AG09309 (cell line): ENCODE measurements around the gene PLD3.
"Not testable (repeated sequence)": the region's sequence is repeated elsewhere in the genome, so short reads cannot be mapped to it uniquely, and the experiment has no call there.

Source experiments
- DNase-seq: peaks from one replicate; pipeline ENCODE4 v3.0.0-alpha.2; 2010; ENCODE audit warnings: low read depth
- H3K4me3 ChIP-seq: 2 replicates; pipeline ENCODE4 v1.5.1; 2011; ENCODE audit warnings: mild to moderate bottlenecking, low read depth, low read length, moderate library complexity; ENCODE audit not compliant: control insufficient read depth
- TF ChIP-seq, protein P1 (sequence below): IDR thresholded peaks from 2 replicates; pipeline ENCODE4 v1.5.1; 2011; ENCODE audit warnings: mild to moderate bottlenecking, low read depth, low read length, inconsistent platforms; ENCODE audit not compliant: insufficient read depth, control insufficient read depth; ENCODE audit errors: missing control alignments

Gene PLD3

DNA sequence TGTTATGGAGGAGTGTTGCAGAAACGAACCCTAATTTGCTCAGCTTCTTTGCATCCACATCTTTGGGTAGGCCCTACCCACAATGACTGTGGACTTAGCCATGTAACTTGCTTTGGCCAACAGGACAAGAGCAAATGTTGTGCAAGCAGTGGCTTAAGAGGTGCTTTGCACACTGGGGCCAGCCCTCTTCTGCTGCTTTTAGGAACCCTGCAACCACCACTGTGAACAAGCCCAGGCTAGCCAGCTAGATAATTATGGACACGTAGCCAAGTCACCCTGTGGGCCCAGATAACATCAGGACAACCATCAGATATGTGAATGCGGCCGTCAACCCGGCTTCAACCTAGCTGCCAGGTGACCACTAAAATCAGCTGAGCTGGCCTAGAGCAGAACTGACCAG lies 17.4 kb upstream of the PLD3 start:
- TF ChIP-seq, protein P1, sequence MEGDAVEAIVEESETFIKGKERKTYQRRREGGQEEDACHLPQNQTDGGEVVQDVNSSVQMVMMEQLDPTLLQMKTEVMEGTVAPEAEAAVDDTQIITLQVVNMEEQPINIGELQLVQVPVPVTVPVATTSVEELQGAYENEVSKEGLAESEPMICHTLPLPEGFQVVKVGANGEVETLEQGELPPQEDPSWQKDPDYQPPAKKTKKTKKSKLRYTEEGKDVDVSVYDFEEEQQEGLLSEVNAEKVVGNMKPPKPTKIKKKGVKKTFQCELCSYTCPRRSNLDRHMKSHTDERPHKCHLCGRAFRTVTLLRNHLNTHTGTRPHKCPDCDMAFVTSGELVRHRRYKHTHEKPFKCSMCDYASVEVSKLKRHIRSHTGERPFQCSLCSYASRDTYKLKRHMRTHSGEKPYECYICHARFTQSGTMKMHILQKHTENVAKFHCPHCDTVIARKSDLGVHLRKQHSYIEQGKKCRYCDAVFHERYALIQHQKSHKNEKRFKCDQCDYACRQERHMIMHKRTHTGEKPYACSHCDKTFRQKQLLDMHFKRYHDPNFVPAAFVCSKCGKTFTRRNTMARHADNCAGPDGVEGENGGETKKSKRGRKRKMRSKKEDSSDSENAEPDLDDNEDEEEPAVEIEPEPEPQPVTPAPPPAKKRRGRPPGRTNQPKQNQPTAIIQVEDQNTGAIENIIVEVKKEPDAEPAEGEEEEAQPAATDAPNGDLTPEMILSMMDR: no peak
- no peak for DNase-seq
- no peak overlapping the region for H3K4me3 ChIP-seq

DNA sequence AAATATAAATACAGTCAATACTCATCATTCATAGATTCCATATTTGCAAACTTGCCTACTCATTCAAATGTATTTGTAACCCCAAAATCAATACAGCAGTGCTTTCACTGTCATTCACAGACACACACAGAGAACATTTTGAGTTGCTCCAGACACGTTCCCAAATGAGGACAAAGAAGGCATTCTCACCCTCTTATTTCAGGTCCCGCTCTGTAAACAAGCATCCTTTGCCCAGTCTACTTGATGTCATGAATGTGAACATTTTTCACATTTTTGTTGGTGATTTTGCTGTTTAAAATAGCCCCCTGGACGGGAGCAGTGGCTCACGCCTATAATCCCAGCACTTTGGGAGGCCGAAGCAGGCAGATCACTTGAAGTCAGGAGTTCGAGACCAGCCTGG lies 15.8 kb upstream of the PLD3 start:
- H3K4me3 ChIP-seq: no peak overlapping the region
- no peak for DNase-seq
- TF ChIP-seq, protein P1: no peak

DNA sequence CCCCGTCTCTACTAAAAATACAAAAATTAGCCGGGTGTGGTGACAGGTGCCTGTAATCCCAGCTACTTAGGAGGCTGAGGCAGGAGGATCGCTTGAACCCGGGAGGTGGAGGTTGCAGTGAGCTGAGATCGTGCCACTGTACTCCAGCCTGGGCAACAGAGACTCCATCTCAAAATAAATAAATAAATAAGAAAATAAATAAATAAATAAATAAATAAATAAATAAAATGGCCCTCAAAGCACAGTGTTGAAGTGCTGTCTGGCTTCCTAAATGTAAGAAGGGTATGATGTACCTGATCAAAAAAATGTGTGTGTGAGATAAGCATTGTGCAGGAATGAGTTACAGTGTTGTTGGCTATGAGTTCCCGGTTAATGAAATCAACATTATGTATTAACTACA lies 15.4 kb upstream of the PLD3 start:
- not testable (repeated sequence) for H3K4me3 ChIP-seq, DNase-seq

DNA sequence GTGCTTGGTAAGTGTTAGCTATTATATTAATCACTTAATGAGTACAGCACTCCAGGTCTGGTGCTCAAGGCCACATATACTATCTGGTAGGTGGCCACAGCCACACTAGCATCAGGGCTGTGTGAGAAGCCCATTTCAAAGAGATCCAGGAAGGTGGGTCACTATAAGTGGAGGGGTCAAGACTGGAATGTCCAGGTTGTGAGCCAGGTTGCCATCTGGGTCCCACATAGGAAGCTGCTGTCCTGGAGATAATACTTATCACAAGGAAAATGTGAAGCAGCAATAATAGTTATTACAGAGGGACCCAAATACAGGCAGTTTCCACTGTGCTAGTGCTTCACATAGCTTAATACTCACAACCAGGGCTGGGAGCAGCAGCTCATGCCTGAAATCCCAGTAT lies 13.4 kb upstream of the PLD3 start:
- H3K4me3 ChIP-seq: no peak overlapping the region
- DNase-seq: no peak
- TF ChIP-seq, protein P1: no peak

DNA sequence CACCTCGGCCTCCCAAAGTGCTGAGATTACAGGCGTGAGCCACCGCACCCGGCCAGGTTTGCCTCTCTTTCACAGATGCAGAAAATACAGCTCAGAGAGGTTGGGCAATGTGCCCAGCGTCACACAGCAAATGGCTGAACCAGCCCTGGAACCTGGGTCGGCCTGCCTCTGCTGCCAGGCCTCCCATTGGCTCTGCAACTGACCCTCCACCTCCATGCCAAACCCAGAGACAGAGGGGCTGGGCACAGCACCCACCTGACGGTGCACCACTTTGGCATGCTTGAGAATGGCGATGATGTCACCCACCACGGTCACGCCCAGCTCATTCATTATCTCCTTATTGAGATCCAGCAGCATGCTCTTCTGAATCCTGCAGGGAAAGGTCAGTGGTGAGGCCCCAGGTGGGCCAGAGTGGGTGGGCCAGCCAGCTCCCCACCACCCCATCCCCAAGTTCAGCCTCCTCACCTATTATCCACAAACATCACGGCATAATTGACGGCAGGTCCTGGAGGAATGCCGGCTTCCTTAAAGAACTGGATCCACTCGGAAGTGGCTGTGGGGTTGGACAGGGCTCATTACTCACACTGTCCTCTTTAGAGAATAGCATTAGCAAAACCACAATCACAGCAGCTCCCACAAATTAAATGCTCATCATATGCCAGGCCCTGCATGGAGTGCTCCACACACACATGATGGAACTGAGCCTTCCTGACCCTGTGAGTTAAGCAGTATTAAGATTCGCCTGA lies 12.5 kb upstream of the PLD3 start:
- DNase-seq: no peak
- TF ChIP-seq, protein P1: no peak
- no peak overlapping the region for H3K4me3 ChIP-seq

DNA sequence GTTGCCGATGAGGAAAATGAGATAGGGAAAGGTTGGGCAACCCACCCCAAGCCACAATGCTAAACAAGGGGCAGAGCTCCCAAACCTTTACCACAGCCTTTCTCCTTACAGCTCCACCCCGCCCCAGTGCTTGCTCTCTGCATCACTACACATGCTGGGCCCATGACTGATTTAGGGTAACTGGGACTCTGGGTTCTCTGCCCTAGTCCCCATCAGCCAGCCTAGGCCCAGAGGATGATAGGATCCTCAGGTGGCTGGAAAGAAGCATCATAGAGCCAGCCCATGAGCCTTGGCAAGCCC lies 11.9 kb upstream of the PLD3 start:
- DNase-seq: no peak
- H3K4me3 ChIP-seq: no peak overlapping the region

DNA sequence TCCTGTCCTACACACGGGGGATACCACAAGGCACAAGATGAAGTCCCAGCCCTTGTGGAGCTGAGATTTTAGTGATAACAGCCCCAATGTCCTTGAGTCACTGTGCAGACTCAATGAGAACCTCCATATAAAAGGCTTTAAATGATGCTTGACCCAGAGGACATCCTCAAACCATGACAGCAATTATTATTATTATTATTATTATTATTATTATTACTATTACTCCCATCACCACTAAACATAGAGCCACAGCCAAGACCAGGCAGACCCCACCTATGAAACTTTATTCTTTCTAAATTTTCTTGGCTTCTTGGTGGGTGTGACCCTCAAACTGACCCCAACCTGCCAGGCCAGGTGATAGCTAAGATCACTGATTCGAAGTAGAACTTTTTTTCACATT lies 11.4 kb upstream of the PLD3 start:
- DNase-seq: no peak
- TF ChIP-seq, protein P1: no peak
- H3K4me3 ChIP-seq: no peak overlapping the region

More for the DNA sequence above, 11.9 kb upstream of the PLD3 start:
- TF ChIP-seq, protein P1: no peak
